Esophagus squamous epithelium (tissue), 5 donors: ENCODE results near the gene AMBP. TPM values are rescaled to one million over a fixed set of nuclear protein-coding genes. Genes with fewer than 3 reads are reported as not detected.

Experiments used
- DNase-seq: peaks from one replicate; lab custom pipeline; 2025; lab: John Stamatoyannopoulos, UW
- H3K27ac ChIP-seq, 4 donors: fragments of 200-600 bp; sonication (generic); one replicate each; pipeline ENCODE4 v1.5.1; 2016 to 2019; ENCODE audit warnings: mild to moderate bottlenecking in 1 of 4
- H3K27me3 ChIP-seq, 4 donors: fragments of 200-600 bp; sonication (generic); 1 replicate in 3 of 4; 2 replicates in 1 of 4; pipeline versions ENCODE4 v1.5.1 to v1.6.0; 2017 to 2021; ENCODE audit warnings: antibody characterized with exemption in 1 of 4
- H3K36me3 ChIP-seq, 3 donors: fragments of 200-600 bp; sonication (generic); one replicate each; pipeline ENCODE4 v1.5.1; 2016 to 2019
- H3K4me1 ChIP-seq, 3 donors: fragments of 200-600 bp; sonication (generic); one replicate each; pipeline ENCODE4 v1.5.1; 2017 to 2019
- H3K4me3 ChIP-seq, 4 donors: fragments of 200-600 bp; sonication (generic); 1 replicate in 3 of 4; 2 replicates in 1 of 4; pipeline ENCODE4 v1.5.1; 2016 to 2019; ENCODE audit warnings: mild to moderate bottlenecking in 2 of 4, moderate library complexity in 1 of 4
- H3K9me3 ChIP-seq, 3 donors: fragments of 200-600 bp; sonication (generic); one replicate each; pipeline ENCODE4 v1.5.1; 2016 to 2019
- POLR2A ChIP-seq, 4 donors: fragments of 450-650 bp; IDR thresholded peaks; one replicate each; pipeline ENCODE4 v1.6.1; 2017; ENCODE audit warnings: antibody characterized with exemption in 4 of 4, mild to moderate bottlenecking in 4 of 4, moderate library complexity in 3 of 4
- WGBS, 2 donors: methylation state at CpG; one replicate each; pipeline ENCODE4 v1.1.5; 2018; 5-methylcytosine and 5-hydroxymethylcytosine counted together
- intact Hi-C: fragments of 100-400 bp; cut with DNase I; formaldehyde crosslinking; loops from one replicate; pipeline ENCODE4 v1.15.0; 2022
- total RNA-seq, 4 donors: library from RNA; depleted of rRNA; stranded (reverse); fragments of >200 nt; gene quantifications; one replicate each; pipeline ENCODE4 v1.1.0, GENCODE V29; 2016
- TF ChIP-seq, protein P1 (sequence below), 6 experiments: fragments of 450-650 bp in 4 of 6; fragments of 200-600 bp in 2 of 6; sonication (generic) in 2 of 6; IDR thresholded peaks; one replicate each; pipeline ENCODE4 v1.5.1; 2016 to 2019; ENCODE audit warnings: antibody characterized with exemption in 6 of 6, mild to moderate bottlenecking in 4 of 6, moderate library complexity in 4 of 6
- donor health status: DM: yes; HTN: yes; CAD: no.

The AMBP gene
- total RNA-seq, 4 donors from 2014 or later, result 0.19 to 2.5 TPM; not detected in 2

DNA sequence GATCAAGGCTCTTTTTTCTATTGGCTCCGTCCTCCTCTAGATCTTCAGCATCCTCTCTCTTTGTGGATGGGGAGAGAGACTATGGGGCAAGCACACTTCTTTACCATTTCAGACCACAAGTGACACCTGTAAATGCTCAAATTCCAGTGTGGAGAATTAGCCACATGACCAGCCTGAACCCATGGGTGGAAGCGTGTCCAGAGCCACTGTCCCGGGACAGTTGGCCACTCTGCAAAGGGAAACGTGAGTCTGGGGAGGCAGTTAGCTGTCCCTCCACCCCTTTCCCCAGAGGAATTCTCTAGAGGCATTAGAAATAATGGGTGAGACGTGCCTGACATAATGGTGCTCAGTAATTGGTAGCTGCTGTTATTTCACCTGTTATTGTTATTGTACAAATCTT lies 40.9 kb downstream of the AMBP start:
- DNase-seq, result no peak
- H3K36me3 ChIP-seq, result peaks cover 0 to 76% (median 5%) of the 10 kb centered on the region in 3 donors

DNA sequence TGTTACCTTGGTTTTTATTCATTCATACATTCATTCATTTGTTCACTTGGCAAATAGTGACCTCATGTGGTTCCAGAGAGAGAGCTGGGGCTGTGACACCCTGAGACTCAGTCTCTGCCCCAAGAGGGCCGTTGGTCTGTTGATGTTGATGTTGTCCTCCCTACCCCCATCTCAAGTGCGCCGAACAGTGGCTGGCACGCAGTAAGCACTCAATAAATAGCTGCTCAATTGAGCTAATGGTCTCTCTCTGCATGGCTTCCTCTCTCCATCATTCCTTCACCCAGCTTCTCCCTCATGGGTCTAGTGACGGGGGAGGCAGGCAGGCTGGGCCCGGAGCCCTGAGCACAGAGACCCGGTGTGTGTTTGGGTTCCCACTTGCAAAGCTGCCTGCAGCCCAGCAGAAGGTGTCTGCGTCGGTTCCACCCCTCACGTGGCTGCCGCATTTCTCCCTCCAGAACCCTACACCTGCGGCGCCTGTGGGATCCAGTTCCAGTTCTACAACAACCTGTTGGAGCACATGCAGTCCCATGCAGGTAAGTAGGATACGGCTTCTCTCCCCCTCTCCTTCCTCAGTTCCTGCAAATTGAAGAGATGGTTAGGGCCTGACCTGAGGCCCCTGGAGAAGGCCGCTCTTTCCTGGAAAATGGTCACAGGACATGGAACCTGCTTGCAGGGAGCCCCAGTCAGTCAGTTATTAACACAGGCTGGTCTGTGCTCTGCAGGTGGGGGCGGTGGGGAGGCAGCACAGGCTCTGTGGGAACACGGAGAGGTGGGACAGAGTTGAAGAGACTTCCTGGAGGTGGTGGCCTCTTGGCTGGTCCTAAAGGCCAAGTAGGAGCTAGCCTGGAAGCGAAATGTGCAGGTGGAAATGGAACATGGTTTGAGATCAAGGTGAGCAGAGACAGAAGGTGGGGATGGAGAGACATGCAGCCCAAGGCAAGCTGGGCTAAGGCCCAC lies 42.0 kb downstream of the AMBP start:
- Histone ChIP-seq H3K36me3 (peaks cover 0 to 77% (median 5%) of the 10 kb centered on the region in 3 donors), H3K4me3 (no peak overlapping the region), H3K4me1 (peaks cover 0 to 12% (median 0%) of the 10 kb centered on the region in 3 donors), H3K27me3 (no peaks in the 10 kb centered on the region), H3K9me3 (no peaks in the 10 kb centered on the region), H3K27ac (no peak overlapping the region)
- no peak for DNase-seq
- intact Hi-C loops, result no loop called here
- TF ChIP-seq, protein P1, sequence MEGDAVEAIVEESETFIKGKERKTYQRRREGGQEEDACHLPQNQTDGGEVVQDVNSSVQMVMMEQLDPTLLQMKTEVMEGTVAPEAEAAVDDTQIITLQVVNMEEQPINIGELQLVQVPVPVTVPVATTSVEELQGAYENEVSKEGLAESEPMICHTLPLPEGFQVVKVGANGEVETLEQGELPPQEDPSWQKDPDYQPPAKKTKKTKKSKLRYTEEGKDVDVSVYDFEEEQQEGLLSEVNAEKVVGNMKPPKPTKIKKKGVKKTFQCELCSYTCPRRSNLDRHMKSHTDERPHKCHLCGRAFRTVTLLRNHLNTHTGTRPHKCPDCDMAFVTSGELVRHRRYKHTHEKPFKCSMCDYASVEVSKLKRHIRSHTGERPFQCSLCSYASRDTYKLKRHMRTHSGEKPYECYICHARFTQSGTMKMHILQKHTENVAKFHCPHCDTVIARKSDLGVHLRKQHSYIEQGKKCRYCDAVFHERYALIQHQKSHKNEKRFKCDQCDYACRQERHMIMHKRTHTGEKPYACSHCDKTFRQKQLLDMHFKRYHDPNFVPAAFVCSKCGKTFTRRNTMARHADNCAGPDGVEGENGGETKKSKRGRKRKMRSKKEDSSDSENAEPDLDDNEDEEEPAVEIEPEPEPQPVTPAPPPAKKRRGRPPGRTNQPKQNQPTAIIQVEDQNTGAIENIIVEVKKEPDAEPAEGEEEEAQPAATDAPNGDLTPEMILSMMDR (IDR thresholded peaks at IDR 0.05), result no peak
- no peak for TF ChIP-seq POLR2A (IDR thresholded peaks at IDR 0.05)
- WGBS, 2 donors, result 85 to 94% methylated on average over 11 to 18 of the region's 18 CpGs

More for the DNA sequence above, 40.9 kb downstream of the AMBP start:
- peaks cover 0 to 12% (median 0%) of the 10 kb centered on the region in 3 donors for H3K4me1 ChIP-seq
- H3K4me3 ChIP-seq, result no peak overlapping the region
- no peaks in the 10 kb centered on the region for H3K27me3 ChIP-seq
- no peak overlapping the region for H3K27ac ChIP-seq
- 74 to 77% methylated on average over 5 of the region's 5 CpGs for WGBS, 2 donors
- intact Hi-C loops, result no loop called here
- TF ChIP-seq, protein P1 (IDR thresholded peaks at IDR 0.05), result no peak
- no peak for TF ChIP-seq POLR2A (IDR thresholded peaks at IDR 0.05)
- H3K9me3 ChIP-seq, result no peaks in the 10 kb centered on the region

DNA sequence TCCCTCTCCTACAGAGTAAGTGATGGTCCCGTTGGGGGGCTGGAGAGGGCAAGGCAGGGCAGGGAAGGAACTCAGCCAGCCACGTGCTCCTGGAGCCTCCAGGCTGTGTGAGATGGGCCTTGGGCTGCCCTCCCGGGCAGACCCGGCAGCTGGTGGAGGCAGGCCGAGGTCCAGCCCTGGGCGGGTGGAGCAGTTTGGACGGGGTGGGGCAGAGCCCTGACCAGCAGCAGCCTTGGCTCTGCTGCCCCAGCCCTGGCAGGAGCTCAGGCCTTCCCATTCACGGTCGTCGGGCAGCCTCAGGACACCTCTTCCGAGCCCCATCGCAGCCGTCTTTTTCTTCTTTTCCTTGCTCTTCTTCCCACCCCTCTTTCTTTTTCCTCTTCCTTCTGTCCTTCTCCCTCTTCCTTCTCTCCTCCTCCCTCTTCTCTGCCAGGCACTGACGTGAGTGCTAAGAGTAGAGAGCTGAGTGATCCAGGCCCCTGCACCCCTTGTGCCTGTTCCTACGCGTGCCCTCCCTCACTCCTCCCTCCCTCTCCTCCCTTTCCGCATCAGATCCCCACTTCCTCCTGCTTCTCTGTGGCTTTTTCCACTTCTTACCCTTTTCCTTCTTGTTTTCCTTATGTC lies 42.8 kb downstream of the AMBP start:
- WGBS, 2 donors, result 92 to 94% methylated on average over 13 to 14 of the region's 17 CpGs
- Histone ChIP-seq H3K9me3 (no peaks in the 10 kb centered on the region), H3K4me3 (no peak overlapping the region), H3K27ac (no peak overlapping the region), H3K36me3 (peaks cover 0 to 77% (median 5%) of the 10 kb centered on the region in 3 donors), H3K27me3 (no peaks in the 10 kb centered on the region), H3K4me1 (peaks cover 0 to 12% (median 0%) of the 10 kb centered on the region in 3 donors)
- TF ChIP-seq, protein P1 (IDR thresholded peaks at IDR 0.05), result no peak
- no peak for TF ChIP-seq POLR2A (IDR thresholded peaks at IDR 0.05)
- intact Hi-C loops, result no loop called here
- DNase-seq, result no peak

DNA sequence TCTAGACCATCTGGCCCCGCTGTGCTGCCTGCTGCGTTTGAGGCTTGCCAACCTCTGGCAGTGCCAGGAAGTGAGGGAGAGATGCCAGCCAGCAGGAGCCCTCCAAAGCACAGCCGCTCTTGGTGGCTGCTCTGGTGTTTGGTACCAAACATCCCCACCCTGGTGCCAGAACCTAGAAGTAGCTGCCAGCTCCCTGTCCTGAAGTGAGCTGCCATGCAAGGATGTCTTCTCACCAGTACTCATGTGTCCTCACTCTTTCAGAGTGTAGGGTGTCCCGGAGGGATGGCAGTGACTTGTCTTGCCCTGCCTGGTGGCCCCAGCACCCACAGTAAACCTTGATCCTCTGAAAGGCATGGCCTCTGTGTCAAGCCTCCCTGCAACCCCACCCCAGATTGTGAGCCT lies 43.4 kb downstream of the AMBP start:
- no peak for DNase-seq
- Histone ChIP-seq H3K4me1 (peaks cover 0 to 12% (median 0%) of the 10 kb centered on the region in 3 donors), H3K4me3 (no peak overlapping the region), H3K36me3 (peaks cover 0 to 80% (median 5%) of the 10 kb centered on the region in 3 donors), H3K27me3 (no peaks in the 10 kb centered on the region), H3K27ac (no peak overlapping the region), H3K9me3 (no peaks in the 10 kb centered on the region)
- intact Hi-C loops, result no loop called here
- 61 to 70% methylated on average over 2 to 4 of the region's 4 CpGs for WGBS, 2 donors
- TF ChIP-seq, protein P1 (IDR thresholded peaks at IDR 0.05), result no peak
- TF ChIP-seq POLR2A (IDR thresholded peaks at IDR 0.05), result no peak
